GM12875 (cell line): ENCODE data around the gene NKAIN2.

Experiments
- H3K4me3 ChIP-seq: one replicate; pipeline ENCODE4 v1.5.1; 2011; ENCODE audit warnings: low read depth, low read length, control low read depth
- TF ChIP-seq, protein P1 (sequence below): IDR thresholded peaks from 2 replicates; pipeline ENCODE4 v1.5.1; 2011; ENCODE audit warnings: low read depth, mild to moderate bottlenecking, control low read depth, inconsistent platforms, low read length, moderate library complexity, borderline replicate concordance; ENCODE audit not compliant: insufficient read depth

NKAIN2 gene

DNA sequence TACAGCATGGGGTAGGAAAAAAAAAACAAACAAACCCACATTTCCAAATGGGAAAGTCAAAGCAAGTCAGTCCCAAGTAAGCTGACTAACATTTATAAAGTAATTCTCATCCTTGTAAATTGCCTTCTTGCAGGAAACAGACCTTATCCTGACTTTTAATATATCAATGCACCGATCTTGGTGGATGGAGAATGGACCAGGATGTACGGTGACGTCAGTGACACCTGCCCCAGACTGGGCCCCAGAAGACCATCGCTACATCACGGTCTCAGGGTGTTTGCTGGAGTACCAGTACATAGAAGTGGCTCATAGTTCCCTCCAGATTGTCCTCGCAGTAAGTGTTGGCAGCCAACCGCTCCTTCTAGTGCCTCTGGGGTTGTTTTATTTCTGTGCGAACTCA, 854.4 kb downstream of the NKAIN2 start:
- TF ChIP-seq, protein P1, sequence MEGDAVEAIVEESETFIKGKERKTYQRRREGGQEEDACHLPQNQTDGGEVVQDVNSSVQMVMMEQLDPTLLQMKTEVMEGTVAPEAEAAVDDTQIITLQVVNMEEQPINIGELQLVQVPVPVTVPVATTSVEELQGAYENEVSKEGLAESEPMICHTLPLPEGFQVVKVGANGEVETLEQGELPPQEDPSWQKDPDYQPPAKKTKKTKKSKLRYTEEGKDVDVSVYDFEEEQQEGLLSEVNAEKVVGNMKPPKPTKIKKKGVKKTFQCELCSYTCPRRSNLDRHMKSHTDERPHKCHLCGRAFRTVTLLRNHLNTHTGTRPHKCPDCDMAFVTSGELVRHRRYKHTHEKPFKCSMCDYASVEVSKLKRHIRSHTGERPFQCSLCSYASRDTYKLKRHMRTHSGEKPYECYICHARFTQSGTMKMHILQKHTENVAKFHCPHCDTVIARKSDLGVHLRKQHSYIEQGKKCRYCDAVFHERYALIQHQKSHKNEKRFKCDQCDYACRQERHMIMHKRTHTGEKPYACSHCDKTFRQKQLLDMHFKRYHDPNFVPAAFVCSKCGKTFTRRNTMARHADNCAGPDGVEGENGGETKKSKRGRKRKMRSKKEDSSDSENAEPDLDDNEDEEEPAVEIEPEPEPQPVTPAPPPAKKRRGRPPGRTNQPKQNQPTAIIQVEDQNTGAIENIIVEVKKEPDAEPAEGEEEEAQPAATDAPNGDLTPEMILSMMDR: no peak
- no peak overlapping the region for H3K4me3 ChIP-seq

DNA sequence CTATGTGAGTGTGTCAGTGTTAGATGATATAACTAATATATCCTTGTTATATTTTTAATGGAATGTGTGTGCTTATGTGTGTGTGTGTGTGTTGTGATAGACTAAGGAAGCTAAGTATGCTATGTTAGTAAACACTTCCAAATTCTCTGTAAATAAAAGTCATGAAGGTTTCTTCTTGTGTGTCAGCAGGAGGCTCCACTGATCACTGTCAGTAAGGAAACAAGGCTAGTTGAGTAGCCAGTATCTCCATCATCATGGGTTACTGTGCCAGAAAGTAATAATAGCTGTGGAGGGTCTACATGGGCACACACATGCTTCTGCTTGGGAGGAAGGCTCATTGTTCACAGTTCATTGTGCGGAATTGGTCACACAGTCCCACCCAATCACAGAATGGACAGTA, 855.8 kb downstream of the NKAIN2 start:
- TF ChIP-seq, protein P1: no peak

DNA sequence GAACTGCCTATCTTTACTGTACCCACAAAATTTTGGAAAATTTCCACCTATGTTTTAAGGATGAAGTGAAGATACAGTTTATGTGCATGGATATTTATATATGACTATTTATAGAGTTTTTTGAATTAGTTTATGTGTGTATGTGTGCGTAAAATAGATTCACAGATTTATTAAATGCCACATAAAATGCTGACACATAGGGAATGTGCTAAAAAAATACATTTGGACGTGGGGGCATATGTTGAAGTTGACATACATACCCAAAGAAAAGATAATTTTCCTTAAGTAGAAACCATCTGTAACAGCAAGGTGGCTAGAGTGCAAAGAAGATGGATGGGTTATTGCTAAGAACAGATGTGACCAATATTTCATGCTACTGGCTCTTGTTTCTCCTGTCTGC, 856.5 kb downstream of the NKAIN2 start:
- no peak overlapping the region for H3K4me3 ChIP-seq
- TF ChIP-seq, protein P1: no peak

More for the DNA sequence above, 855.8 kb downstream of the NKAIN2 start:
- H3K4me3 ChIP-seq: no peak overlapping the region

DNA sequence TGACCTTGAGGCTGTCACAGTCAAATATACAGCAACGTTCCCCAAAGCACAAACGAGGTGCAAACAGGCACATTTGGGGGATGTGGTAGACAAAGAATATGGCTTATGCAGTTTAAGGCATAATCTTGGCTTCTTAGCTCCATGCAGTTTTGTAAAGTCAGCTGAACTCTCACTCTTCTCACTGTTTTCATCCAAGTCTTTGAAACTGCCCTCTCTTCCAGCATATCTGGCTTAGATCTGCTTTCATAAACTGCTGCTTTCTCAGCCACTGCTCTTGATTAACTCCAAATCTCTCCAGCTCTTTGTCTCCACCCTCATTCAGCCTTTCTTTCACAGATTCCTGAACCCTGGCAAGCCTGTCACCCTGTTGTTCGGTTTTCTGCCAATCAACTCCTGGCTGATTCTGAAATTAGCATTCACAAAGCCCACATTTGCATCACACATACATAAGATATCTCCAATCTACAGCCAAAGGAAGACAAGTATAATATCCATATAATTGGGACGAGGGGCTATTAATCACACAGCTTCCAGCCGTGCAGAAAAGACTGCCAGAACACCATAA, 857.5 kb downstream of the NKAIN2 start:
- TF ChIP-seq, protein P1: no peak
- no peak overlapping the region for H3K4me3 ChIP-seq

DNA sequence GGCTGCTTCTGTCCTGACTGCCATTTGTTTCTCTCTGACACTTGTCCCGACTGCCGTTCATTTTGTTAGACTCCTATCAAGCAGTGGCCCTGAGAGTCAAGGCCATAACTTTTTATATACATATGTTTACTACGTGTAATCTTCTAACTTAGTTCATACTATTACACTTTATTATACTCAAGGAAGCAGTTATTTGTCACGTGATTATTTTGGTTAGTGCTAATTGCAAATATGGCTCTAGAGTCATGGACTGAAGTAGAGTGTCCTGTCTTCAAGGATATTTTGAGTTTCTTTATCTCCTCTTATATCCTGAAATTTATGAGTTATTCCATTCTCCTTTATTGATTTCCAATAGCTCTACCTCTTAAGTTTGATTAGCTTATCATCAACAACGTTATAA, 864.4 kb downstream of the NKAIN2 start:
- TF ChIP-seq, protein P1: no peak
- no peak overlapping the region for H3K4me3 ChIP-seq

DNA sequence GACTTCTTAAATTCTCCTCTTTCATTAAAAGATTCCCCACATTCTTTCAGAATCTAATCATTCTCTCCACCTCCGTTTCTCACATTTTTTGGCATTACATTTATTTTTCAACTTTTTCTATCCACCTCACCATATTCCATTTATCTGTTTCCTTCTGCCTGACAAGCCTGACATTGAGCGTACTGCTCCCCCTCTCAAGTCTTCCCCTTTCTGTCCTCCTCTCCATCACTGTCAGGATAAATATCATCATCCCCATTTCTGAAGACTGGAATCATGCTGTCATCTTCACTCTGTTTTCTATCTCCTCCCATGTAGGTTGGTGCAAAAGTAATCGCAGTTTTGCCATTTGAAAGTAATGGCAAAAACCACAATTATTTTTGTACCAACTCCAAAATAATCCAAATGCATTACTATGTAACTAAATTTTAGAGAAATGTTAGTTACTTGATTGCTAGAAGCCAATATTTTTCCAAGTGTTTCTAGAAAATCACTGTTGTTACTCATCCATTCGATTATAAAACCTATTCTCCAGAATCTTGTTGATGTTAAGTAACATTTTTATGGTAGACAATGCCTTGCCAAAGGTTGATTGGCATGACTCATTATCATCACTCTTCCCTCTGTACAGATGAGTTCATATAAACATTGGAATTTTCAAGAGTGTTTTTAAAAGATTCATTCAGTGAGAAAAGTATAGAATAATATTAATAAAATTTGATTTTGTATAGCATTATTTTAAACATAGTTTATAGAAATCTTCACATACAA, 866.2 kb downstream of the NKAIN2 start:
- TF ChIP-seq, protein P1: no peak
- H3K4me3 ChIP-seq: no peak overlapping the region

DNA sequence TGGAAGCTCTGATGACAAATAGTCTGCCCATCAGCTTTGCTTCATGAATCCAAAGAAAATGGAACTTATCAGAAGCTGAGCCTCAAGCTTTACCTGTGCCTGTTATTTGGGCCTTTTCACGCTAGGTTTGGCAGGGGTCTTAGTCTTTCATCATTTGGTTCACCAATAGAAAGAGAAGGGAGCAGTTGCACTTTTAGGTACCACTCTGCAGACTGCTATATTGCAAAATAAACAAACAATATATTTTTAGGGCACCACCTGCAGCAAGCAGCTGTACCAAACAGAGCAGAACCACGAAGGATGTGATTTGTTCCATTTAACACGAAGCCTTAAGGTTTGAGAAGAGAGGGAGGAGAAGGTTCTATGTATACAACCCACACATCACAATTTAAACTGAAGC, 867.1 kb downstream of the NKAIN2 start:
- no peak overlapping the region for H3K4me3 ChIP-seq
- TF ChIP-seq, protein P1: no peak
